OCI-LY7 (cell line): Measurements from ENCODE around the gene EARS2.

Experiments
- CTCF ChIP-seq: fragments of 200-600 bp; sonication (generic); conservative IDR thresholded peaks from 2 replicates; pipeline ENCODE4 v1.5.1; 2014; ENCODE audit warnings: mild to moderate bottlenecking, antibody characterized with exemption, low read length, moderate library complexity, mixed read lengths
- EZH2phosphoT487 ChIP-seq: fragments of 200-600 bp; sonication (generic); IDR thresholded peaks from 2 replicates; pipeline ENCODE4 v1.6.1; 2018; ENCODE audit warnings: low read depth, borderline replicate concordance, mild to moderate bottlenecking, mixed run types, antibody characterized with exemption, low read length, moderate library complexity, mixed read lengths

DNA sequence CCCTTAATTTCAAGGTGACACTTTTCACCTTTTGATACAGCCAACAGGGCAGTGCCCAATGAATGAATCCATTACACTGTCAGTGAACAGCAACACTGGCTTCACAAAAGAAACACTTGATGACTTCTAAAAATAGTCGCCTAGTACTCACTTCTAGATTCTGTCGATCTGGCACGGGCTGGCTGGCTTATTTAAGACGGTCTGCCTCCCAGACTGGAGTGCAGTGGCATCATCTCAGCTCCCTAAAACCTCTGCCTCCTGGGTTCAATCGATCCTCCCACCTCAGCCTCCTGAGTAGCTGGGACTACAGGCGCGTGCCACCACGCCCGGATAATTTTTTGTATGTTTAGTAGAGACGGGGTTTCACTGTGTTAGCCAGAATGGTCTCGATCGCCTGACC is 37.0 kb upstream of the EARS2 start:
- TF ChIP-seq CTCF (no peak), EZH2phosphoT487 (no peak)
